ENCODE measurements around the gene MBD2. TPM values are rescaled to one million over a fixed set of nuclear protein-coding genes. Genes with fewer than 3 reads are reported as not detected.

MBD2 gene
- total and polyA plus RNA-seq, 11 donors, result 15.9 to 74.9 (median 44.6) TPM

GRCh38 chr18:54112356-54112755, 112.1 kb downstream of the MBD2 start:
- WGBS, 4 donors, result 62 to 83% (median 75%) methylated on average over 1 of the region's 1 CpG
- Histone ChIP-seq H3K27ac (no peak overlapping the region), H3K36me3 (no peaks in the 10 kb centered on the region), H3K9me3 (peaks cover 0 to 9% (median 0%) of the 10 kb centered on the region in 12 donors), H3K27me3 (peaks cover 0 to 13% (median 0%) of the 10 kb centered on the region in 9 donors), H3K4me3 (no peak overlapping the region), H3K4me1 (no peaks in the 10 kb centered on the region)
- no peak for ATAC-seq
- intact Hi-C loops (cut with DNase I), result loop anchor here in 1 of 10 donors (10.0 kb wide), 1 partner anchor 408 kb away; no protein-coding TSS in a partner anchor
- DNase-seq, result no peak
- TF ChIP-seq CTCF (IDR thresholded peaks at IDR 0.05) (no peak), POLR2A (IDR thresholded peaks at IDR 0.05) (no peak)

- no peak overlapping the region for H3K4me3 ChIP-seq
- peaks cover 0 to 9% (median 0%) of the 10 kb centered on the region in 12 donors for H3K9me3 ChIP-seq
- TF ChIP-seq POLR2A (IDR thresholded peaks at IDR 0.05) (no peak), CTCF (IDR thresholded peaks at IDR 0.05) (no peak)
- intact Hi-C loops (cut with DNase I), result no loop called here
- ATAC-seq (no peak), DNase-seq (no peak)
- H3K27me3 ChIP-seq, result peaks cover 0 to 11% (median 0%) of the 10 kb centered on the region in 9 donors
- no peaks in the 10 kb centered on the region for H3K36me3 ChIP-seq
- WGBS, 4 donors, result 89 to 94% (median 94%) methylated on average over 3 of the region's 3 CpGs
- no peak overlapping the region for H3K27ac ChIP-seq
- H3K4me1 ChIP-seq, result no peaks in the 10 kb centered on the region
These were observed 115.3 kb downstream of the MBD2 start for GRCh38 chr18:54109131-54109683.

- WGBS, 4 donors, result 84 to 96% (median 86%) methylated on average over 1 of the region's 1 CpG
- ATAC-seq (no peak), DNase-seq (no peak)
- intact Hi-C loops (cut with DNase I), result no loop called here
- H3K27me3 ChIP-seq, result no peaks in the 10 kb centered on the region
- no peaks in the 10 kb centered on the region for H3K36me3 ChIP-seq
- TF ChIP-seq CTCF (IDR thresholded peaks at IDR 0.05) (no peak), POLR2A (IDR thresholded peaks at IDR 0.05) (no peak)
- peaks cover 0 to 5% (median 0%) of the 10 kb centered on the region in 12 donors for H3K9me3 ChIP-seq
- no peaks in the 10 kb centered on the region for H3K4me1 ChIP-seq
- H3K27ac ChIP-seq, result no peak overlapping the region
- H3K4me3 ChIP-seq, result no peak overlapping the region
These were observed 122.3 kb downstream of the MBD2 start for GRCh38 chr18:54102123-54102522.

Other genes starting within 250 kb of the MBD2 start
- 10 to 100 TPM; 10.3 to 28.1 (median 22.5) TPM for gene POLI, start 44.8 kb upstream of the MBD2 start, total RNA-seq
- gene POLI, start 44.8 kb upstream of the MBD2 start, polyA plus RNA-seq, result 1 to 10 TPM; 6.1 to 9.0 TPM
- not detected for gene STARD6, start 133.2 kb upstream of the MBD2 start, total RNA-seq
- gene STARD6, start 133.2 kb upstream of the MBD2 start, polyA plus RNA-seq, result not detected
- 1 to 10 TPM in 6 of 9 donors, under 1 TPM in 3; 0.46 to 2.4 (median 1.1) TPM for gene C18orf54, start 133.2 kb upstream of the MBD2 start, total RNA-seq
- gene C18orf54, start 133.2 kb upstream of the MBD2 start, polyA plus RNA-seq, result under 1 TPM; 0.50 to 0.94 TPM